ENCODE measurements around the gene EXOC4.

The EXOC4 gene

DNA sequence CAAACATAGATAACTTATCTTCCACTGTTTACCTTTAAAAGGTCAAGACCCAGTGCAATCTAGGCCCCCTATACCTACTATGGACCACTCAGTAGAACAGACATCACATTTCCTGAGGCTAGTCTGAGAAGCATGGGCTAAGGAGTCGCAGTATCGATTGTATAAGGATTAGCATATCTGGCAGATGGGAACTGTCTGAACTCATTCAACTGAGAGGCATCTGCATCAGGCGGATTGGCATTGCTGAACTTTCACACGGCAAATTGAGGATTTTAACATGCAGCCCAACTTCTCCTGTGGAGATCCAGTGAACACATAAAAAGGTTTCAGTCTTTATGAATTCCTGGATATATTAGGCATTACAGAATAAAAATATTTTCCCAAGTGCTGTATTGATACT, 785.1 kb downstream of the EXOC4 start:
- DNase-seq (ENCODE audit: low read depth) = no peak

DNA sequence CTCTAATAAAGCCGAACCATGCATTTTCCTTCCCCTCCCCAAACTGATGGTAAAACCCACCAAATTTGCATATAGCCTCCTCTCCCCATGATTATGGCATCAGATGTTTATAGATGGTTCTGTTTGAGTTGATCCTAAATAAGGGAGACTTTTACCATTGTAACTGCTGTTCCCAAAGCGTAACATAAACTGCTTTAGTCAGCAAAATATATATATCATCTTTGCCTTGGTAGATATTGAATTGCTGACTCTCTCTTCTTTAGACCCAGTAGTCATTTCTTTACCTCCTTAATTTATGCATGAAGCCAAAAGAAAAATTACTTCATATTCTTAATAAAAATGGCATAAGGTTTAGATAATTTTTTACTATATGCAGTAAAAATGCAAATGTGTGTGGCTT, 788.1 kb downstream of the EXOC4 start:
- no peak for DNase-seq (ENCODE audit: low read depth)

DNA sequence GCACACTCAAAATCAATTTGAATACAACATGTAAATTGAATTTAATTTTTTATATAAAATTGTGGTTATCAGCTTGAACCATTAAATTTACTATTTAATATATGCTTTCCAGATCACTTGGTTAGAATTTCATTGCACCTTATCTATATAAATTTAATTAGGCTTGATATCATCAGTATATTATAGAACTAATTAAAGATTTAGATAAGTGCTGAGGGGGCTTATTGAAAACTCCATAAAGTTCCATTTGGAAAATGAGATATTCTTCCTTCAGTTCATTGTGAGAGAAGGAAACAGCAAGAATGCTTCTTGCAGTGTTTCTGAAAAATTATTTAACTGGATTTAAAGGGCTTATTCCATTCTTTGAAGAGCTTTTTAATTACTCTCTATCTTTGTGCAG, 788.6 kb downstream of the EXOC4 start:
- DNase-seq (ENCODE audit: low read depth) = no peak

DNA sequence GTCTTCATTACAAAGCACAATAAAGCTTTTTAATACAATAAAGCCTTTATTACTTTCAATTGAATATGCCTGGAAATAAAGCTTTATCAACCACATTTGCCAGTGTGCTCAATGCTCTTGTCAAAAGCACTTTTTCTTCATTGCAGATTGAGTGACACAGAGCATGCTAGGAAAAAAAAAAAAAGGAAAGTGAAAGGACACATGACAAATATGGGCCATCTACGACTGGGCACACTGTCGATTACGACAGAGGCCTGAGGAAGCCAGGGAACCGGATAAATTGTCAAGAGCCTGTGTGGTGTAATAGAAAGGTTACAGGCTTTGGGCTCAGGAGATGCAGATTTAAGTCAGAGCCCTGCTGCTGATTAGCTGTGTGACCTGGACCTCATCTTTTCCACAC, 789.4 kb downstream of the EXOC4 start:
- no peak for DNase-seq (ENCODE audit: low read depth)

DNA sequence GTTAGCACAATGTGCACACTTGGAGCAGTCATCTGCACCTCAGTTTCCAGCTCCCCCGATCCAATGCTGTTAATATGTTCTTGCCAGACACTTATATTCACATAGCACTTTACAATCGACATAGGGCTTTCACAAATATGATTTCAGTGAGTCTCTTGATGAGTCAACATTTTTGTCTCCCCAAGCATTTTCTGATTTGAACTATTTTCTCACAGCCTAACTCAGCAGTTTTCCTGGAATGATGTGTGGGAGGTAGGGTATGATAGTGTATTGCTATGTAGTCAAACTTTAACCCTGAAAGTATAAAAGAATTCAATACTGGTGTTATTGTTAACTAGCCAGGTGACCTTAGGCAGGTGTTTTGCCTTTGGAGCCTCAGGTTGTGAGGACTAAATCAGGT, 791.8 kb downstream of the EXOC4 start:
- no peak for DNase-seq (ENCODE audit: low read depth)

DNA sequence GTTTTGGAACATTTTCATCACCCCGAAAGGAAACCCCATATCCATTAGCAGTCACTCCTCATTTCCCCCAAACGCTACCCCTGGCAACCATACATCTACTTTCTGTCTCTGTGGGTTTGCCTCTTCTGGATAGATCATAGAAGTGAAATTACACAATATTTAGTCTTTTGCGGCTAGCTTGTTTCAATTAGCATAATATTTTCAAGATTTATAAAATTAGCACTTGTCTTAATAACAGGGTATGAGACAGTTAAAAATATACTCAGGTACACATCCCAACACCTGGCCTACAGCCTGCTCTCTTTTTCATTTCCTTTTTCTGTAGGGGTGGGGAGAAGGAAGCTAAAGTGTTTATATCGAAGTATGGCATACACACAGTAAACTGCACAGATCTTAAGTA, 792.8 kb downstream of the EXOC4 start:
- DNase-seq (ENCODE audit: low read depth) = no peak

DNA sequence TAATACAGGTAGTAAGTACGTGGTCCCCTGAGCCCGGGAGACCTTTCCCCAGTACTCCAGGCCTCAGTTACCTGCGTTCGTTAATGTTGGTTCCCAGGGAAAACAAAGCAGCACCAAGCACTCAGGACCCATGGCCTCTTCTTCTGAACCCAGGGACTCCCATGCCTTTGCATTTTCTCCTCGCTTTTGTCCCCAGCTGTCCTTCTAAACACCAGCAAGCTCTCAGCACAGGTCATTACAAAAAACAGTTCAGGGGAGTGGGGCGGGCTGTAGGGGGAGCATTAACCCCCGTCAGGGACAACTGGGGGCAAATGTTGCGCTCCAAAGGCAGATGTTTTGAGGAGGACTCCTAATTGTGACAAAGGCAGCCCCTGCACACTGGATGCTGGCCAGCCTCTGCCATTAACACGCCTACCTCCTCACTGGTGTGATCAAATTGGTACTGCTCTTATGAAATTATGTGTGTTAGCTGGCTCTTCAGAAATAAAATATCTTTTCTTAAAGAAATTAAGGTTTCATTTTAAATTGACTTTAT, 793.8 kb downstream of the EXOC4 start:
- no peak for DNase-seq (ENCODE audit: low read depth)

DNA sequence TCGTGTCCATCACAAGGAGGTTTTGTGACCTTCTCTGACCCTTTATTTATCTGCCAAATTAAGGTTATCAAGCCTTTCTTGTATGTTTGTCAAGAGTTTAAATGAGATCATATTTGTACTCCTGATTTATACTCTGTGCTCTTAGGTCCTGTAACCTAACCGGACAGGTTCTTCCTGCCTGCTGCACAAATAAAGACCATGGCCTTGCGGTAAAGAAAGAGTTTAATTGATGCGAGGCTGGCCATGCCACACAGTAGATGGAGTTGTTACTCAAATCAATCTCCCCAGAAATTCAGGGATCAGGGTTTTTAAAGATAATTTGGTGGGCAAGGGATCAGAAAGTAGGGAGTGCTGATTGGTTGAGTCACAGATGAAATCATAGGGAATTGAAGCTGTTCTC, 794.8 kb downstream of the EXOC4 start:
- DNase-seq (ENCODE audit: low read depth) = no peak

DNA sequence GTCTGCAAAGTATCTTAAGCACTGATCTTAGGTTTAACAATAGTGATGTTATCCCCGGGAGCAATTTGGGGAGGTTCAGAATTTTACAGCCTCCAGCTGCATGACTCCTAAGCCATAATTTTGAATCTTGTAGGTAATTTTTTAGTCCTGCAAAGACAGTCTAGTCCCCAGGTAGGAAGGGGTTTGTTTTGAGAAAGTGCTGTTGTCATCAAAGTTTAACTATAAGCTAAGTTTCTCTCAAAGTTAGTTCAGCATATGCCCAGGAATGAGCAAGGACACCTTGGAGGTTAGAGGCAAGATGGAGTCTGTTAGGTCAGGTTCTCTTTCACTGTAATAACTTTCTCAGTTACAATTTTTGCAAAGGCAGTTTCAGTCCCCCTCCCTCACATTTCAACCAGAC, 795.3 kb downstream of the EXOC4 start:
- DNase-seq (ENCODE audit: low read depth) = no peak

DNA sequence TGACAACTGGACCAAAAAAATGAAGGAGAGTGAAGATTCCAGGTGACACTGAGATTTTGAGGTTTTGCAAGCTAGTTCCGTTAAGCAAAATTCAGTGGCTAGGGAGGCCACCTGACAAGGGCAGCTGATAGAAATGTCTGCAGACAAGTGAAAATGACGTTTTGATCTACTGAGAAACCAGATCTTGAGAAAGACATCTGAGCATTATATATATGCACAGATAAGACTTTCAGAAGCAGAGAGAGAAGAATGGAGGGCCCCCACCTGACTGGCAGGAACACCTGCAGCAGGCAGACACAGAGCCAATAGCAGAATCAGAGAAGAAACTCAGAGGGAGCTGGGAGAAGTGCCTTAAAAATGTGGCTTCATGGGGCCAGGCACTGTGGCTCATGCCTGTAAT, 798.1 kb downstream of the EXOC4 start:
- DNase-seq (ENCODE audit: low read depth) = no peak

DNA sequence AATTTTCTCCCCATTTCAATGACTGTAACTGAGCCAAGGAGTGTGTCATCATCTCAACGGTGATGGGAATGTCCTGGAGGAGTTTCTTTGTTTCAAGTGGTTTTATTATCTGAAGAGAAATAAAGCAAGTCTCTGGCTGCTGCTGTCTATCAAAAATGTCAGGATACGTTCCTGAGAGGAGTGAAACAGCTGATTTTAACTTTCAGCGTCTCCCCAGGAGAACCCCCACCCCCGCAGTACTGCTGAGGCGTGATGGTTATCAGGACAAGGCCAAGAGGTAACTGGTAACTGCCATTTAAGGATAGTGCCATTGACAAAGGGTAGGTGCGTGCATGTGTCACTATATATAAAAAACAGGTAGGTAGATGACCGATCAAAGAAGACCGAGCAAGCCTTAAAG, 803.9 kb downstream of the EXOC4 start:
- DNase-seq (ENCODE audit: low read depth) = no peak

DNA sequence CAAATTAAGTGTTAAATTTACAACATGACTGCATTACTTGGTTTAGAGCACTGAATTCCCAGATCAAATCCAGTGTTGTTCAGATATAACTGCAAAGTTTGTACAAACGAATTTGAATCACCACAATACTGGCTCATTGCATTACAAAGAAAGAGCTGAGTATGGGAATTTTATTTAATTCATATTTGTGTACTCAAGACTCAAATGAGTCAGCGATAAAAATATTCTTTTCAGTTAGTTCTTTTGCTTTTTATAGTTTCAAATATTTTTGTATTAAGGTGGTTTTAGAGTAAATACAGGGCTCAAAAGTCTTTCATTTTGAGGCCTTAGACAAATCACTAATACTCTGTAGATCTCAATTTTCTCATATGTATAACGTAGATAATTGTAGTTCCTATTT, 805.6 kb downstream of the EXOC4 start:
- DNase-seq (ENCODE audit: low read depth) = no peak

DNA sequence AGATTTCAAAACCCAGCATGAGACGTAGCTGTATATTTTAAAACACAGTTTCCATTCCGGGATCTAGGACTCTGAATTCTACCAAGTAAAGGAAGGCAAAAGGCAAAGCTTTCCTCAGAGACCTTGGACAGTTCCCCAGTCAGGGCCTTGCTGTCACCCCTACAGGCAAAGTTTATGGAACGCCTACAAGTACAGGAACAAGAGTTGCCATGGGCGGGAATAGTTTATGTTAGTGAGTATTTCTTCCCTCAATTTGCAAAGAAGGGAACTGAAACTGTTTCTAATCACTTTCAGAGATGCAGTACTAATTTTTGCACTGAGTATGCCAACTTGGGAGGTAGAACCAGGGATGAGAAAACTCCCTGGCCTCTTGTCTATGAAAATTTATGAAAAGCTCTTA, 806.1 kb downstream of the EXOC4 start:
- no peak for DNase-seq (ENCODE audit: low read depth)

DNA sequence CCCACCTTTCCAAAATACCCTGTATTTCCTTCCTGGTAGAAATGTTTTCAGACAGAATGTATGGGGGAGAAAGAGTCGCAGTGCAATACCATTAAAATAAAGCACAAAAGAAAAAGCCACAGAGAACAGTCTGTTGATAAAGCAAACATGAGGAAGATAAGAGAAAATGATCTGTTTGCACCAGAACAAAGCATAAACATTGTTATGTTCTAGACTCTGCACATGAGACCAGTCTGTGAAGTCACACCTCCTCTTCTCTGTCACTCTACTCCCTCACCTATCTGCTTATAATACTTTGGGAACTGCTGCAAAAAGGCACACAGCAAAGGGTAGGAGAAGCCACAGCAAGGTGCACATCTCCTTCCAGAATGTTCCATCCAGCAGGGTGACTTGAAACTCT, 807.0 kb downstream of the EXOC4 start:
- DNase-seq (ENCODE audit: low read depth) = no peak

DNA sequence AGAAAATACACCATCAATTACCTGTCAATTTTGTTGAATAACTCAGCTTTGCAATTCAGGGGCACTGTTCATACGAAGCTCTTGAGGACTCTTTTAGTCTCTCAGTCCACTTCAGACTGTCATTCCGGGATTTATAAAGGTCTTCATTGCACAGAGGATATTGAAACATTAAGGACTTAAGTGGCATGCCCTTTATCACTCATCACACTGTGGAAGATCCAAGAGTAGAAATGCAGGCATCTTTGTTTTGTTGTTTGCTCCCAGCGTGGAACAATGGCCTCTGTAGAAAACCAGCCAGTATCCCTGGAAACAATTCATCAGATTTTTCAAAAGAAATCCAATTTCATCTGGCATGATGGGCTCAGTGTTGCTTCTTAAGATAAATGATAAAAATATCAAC, 808.0 kb downstream of the EXOC4 start:
- DNase-seq (ENCODE audit: low read depth) = no peak

DNA sequence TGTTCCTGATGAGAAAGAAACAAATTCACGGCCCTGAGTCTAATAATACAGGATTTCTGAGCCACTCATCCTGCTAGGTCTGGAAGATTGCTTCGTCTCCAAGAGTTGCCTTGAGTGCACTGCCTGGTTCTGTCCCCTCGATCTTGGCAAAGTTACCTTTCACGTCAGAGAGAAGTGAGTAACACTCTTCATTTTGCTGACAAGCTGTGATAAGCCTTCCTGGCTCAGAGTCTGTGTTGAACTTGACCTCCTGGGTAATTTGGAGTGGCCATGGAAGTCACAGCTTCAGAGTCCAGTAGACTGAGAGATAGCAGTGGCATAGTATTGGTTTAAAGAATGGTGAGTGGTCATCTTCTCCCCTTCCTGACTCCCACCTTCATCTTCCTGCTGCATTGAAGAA, 809.6 kb downstream of the EXOC4 start:
- no peak for DNase-seq (ENCODE audit: low read depth)

DNA sequence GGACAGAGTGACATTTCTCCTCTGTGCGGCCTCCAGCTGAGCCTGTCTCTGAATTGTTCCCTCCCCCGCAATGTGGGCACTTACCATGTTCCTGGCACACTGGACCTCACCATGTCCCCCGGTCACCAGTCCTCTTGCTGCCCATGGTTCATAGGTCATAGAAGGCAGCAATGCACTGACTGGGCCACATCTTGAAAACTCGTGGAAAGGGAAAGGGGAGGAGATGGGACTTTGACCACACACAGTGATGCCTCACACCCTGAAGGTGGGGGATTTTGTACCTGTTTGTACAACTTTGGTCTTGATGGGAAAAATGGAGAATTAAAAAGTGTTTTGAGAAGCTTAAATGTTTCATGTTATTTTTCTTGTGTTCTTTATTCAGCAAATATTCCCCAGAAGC, 812.5 kb downstream of the EXOC4 start:
- DNase-seq (ENCODE audit: low read depth) = no peak

DNA sequence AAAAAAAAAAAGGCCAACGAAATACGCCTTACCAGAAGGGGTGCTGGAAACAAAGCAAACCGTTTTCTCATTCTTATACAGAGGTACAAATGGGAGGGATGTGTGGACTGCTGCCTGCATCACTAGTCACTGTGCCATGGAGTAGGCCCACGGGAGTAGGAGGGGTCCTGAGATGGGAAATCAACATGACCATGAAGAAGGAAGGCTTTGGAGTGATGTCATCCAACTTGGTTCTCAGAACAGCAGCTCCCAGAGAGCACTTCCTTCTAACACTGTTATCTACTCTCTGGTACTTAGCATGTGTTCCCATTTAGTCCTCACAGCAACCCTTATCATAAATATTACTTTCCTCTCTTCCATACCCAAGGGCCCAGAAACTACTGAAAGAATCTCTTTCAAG, 814.3 kb downstream of the EXOC4 start:
- DNase-seq (ENCODE audit: low read depth) = no peak

DNA sequence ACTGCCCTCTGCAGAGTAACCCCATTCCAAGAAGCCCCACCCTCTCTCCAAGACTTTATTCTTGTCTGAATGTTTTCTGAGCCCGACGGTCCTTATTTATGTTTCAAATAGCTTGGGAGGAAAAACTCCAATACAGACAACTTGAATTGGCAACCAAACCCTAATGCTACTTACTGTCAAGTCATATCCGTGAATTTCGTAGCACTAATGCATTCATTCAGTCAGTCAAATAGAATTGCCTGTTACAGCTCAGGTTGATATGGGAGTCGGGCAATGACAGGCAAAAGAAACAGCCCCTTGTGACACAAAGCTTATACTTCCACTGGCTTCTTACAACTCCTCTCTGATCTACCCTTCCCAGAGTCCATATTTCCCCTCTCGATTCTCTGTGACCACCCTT, 815.8 kb downstream of the EXOC4 start:
- DNase-seq (ENCODE audit: low read depth) = no peak

DNA sequence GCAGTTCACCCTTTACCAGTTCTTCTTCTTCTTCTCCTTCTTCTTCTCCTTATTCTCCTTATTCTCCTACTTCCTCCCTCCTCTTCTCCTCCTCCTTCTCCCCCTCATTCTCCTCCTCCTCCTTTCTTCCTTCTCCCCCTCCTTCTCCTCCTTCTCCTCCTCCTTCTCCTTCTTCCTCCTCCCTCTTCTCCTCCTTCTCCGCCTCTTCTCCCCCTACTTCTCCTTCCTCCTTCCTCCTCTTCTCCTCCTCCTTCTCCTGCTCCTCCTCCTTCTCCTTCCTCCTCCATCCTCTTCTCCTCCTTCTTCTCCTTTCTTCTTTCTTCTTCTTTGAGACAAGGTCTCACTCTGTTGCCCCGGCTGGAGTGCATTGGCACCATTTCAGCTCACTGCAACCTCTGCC, 816.3 kb downstream of the EXOC4 start:
- DNase-seq (ENCODE audit: low read depth) = no peak

DNA sequence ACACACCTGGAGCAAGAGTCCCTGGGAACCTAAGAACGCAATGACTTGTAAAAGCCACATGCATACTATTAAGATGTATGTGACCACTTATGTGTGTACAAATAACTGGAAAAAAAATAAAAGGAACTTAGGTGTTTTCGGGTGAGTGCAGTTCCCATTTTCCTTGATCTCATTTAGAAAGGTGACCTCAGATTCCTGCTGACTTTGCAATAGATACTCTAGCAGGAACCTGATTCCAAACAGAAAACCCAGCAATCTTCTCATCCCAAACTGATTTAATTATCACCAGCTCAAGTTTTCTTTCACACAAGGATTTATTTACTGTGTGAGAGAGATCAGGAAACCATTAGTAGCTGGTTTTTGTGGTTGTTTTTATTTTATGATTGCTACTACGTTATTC, 817.8 kb downstream of the EXOC4 start:
- no peak for DNase-seq (ENCODE audit: low read depth)

DNA sequence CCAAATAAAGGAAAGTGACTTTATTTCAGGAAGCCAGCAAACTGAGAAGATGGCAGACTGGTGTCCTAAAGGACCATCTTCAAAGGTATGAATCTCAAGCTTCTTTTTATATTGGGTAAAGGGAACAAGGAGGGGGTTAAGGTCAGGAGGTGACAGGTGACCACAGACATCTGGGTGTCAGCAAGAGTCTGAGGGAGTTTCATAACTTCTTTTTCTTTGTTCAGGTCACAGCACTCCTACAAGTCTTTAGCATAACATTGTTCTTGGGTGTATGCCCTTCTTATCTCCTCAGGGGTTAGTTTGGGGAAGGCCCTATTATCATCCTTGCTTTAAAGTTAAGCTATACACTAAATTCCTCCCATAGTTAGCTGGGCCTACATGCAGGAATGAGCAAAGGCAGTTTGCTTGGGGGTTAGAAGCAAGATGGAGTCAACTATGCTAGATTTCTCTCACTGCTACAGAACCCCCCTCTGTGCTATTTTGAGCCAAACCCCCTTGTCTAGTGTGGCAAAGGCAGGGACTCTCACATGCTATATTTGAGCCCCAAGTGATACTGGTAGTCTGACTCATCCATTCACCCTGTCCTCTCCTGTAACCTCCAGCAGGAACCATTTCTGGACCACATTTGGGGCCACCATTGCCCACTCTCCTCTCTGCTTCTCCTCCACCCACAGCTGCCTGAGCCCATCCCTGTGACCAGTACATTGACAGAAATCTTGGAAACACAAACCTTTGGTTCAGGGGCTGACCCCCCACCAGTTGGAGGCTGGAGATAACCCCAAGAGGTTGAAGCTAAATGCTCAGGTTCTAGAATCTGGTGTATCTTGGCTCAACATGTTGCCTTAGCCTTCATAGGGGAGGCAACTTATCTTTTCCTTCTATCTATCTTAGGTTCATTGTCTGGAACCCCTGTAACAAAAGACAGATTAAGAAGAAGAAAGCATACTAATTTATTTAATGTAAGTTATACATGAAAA, 818.8 kb downstream of the EXOC4 start:
- no peak for DNase-seq (ENCODE audit: low read depth)

DNA sequence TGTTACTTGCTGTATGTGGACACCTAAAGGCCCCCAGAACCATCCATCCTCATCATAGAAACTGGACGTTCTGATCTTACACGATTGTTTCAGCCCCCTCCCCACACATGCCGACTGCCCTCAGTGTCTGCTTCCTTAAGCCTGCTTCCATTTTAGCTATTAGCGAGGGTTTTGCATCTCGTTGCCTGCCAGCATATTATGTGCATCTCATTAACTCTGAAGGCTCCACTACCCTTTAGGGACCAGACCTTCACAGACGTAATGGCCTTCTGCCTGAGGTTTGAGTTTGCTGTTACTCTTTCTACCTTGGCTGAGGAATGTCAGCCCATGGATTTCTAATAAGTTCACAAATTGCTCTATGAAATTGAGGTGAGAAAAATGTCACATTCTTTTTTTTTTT, 820.4 kb downstream of the EXOC4 start:
- no peak for DNase-seq (ENCODE audit: low read depth)

DNA sequence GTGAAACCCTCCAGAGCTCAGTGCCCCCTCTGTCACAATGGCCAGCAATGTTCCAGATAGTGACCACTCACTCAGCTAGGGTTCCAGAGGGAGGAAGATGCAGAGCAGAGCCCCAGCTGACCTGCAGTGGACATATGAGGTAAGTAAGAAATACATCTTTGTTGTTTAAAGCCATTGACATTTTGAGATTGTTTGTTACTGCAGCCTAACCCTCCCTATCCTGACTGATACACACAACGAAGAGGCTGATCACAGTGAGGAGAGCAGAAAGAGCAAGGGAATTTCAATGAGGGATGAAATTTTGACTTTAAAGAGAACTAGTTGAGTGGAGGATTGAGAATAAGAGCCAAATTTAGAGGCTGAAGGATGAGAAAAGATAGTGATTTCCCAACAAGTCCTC, 822.9 kb downstream of the EXOC4 start:
- DNase-seq (ENCODE audit: low read depth) = no peak
